ENCODE measurements around the gene PLPP2.

PLPP2 gene

DNA sequence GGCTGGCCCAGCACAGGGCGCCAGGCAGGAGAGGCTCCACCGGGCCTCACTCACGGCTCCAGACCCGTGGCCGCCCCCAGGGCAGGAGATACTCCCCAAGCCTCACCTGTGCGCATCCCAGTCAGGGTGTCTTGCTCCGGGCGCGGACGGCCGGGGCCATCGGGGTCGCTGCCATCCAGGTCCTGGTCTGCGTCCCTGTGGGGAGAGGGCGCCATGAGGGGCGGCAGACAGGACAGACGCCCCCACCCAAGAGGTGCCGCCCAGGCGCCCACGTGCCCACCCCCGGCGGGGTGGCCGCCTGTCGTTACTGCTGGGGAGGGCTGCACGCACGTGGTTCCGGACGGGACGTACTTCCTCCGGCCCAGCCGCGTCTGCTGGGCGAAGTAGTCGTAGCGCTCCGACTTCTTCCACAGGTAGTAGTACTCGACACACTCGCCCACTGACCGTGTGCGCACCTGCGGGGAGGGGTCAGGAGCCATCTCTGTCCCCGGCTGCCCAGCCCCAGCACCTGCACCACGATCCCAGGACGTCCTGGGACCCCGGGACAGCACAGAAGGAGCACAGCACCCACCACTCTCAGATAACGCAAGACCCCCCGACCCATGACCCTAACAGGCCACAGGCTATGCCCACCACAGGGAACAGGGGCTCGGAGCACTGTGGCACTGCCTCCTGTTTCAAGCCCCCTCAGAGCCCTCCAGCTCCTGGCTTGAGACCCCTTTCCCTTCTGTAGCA lies 17.4 kb upstream of the PLPP2 start:
- H3K27ac ChIP-seq, result no peak overlapping the region
- no peak for TF ChIP-seq ZFX (IDR thresholded peaks at IDR 0.05; ENCODE audit: borderline replicate concordance)
- TF ChIP-seq, protein P1, sequence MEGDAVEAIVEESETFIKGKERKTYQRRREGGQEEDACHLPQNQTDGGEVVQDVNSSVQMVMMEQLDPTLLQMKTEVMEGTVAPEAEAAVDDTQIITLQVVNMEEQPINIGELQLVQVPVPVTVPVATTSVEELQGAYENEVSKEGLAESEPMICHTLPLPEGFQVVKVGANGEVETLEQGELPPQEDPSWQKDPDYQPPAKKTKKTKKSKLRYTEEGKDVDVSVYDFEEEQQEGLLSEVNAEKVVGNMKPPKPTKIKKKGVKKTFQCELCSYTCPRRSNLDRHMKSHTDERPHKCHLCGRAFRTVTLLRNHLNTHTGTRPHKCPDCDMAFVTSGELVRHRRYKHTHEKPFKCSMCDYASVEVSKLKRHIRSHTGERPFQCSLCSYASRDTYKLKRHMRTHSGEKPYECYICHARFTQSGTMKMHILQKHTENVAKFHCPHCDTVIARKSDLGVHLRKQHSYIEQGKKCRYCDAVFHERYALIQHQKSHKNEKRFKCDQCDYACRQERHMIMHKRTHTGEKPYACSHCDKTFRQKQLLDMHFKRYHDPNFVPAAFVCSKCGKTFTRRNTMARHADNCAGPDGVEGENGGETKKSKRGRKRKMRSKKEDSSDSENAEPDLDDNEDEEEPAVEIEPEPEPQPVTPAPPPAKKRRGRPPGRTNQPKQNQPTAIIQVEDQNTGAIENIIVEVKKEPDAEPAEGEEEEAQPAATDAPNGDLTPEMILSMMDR (IDR thresholded peaks at IDR 0.05), result no peak

DNA sequence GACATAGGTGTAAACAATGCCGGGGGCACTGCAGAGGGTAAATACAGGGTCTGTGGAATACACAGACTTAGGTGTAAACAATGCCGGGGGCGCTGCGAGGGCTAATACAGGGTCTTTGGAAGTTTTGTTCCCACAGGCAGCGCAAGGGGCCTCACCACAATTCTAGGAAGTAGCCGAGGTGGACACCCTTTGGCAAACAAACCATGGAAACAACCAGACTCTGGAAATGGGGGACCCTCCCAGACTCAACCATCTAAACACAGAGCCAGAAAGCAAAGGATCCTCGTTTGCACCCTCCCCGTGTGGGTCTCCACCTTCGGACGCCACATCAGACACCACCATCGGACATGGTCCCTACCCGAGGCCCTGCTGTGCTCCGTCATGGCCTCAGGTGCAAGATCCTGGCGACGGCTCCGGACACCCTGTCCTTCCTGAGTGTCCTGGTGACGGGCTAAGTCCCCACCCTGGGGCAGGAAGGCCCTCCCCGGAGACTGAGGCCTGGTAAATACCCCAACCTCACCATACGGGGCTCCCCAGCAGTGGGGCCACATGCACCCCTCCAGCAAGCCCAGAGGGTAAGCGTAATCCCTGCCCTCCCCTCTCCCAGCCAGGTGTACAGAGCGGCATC lies 16.7 kb upstream of the PLPP2 start:
- TF ChIP-seq, protein P1 (IDR thresholded peaks at IDR 0.05), result no peak
- no peak for TF ChIP-seq ZFX (IDR thresholded peaks at IDR 0.05; ENCODE audit: borderline replicate concordance)
- H3K27ac ChIP-seq, result no peak overlapping the region

DNA sequence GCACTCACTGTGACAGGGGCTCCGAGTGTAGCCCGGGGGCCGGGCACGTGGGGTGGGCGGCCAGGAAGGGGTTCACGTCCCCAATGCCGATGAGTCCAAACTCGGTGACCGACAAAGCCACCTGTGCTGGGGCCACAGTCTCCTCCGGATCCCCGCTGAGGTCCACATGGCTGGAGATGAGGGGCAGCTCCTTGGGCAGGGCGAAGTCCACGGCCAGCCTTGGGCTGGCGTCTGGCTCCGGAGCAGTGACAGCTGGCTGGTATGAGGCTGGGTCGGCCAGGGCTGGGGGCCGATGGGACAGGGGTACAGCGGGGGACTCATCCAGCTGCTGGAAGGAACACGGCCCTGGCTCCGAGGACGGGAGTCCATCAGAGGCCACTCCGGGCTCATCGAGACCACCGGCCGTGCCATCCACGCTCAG lies 15.9 kb upstream of the PLPP2 start:
- TF ChIP-seq ZFX (IDR thresholded peaks at IDR 0.05; ENCODE audit: borderline replicate concordance), result no peak
- TF ChIP-seq, protein P1 (IDR thresholded peaks at IDR 0.05), result no peak

GRCh38 chr19:306151-306900 lies 15.1 kb upstream of the PLPP2 start:
- TF ChIP-seq, protein P1 (IDR thresholded peaks at IDR 0.05), result no peak
- no peak for TF ChIP-seq ZFX (IDR thresholded peaks at IDR 0.05; ENCODE audit: borderline replicate concordance)
- no peak overlapping the region for H3K27ac ChIP-seq

More for the DNA sequence above, 15.9 kb upstream of the PLPP2 start:
- H3K27ac ChIP-seq, result no peak overlapping the region

- TF ChIP-seq, protein P1 (IDR thresholded peaks at IDR 0.05), result no peak
- TF ChIP-seq ZFX (IDR thresholded peaks at IDR 0.05; ENCODE audit: borderline replicate concordance), result no peak
These were observed 14.3 kb upstream of the PLPP2 start for GRCh38 chr19:305240-306150.

GRCh38 chr19:296476-297225 lies 5.4 kb upstream of the PLPP2 start:
- no peak for TF ChIP-seq ZFX (IDR thresholded peaks at IDR 0.05; ENCODE audit: borderline replicate concordance)
- TF ChIP-seq, protein P1 (IDR thresholded peaks at IDR 0.05), result no peak
- no peak overlapping the region for H3K27ac ChIP-seq

More at GRCh38 chr19:305240-306150, 14.3 kb upstream of the PLPP2 start:
- H3K27ac ChIP-seq, result no peak overlapping the region

Measured in 22Rv1 (cell line).